Uterus (tissue), 2 donors: ENCODE measurements around the gene PRPF19.

Source experiments
- POLR2A ChIP-seq, 2 donors: fragments of 450-650 bp; IDR thresholded peaks; one replicate each; pipeline ENCODE4 v1.6.1; 2016; ENCODE audit warnings: antibody characterized with exemption in 2 of 2, mild to moderate bottlenecking in 1 of 2, moderate library complexity in 1 of 2
- TF ChIP-seq, protein P1 (sequence below), 4 experiments: fragments of 200-600 bp in 2 of 4; fragments of 450-650 bp in 2 of 4; sonication (generic) in 2 of 4; IDR thresholded peaks; one replicate each; pipeline ENCODE4 v1.5.1; 2016 to 2019; ENCODE audit warnings: antibody characterized with exemption in 4 of 4, mild to moderate bottlenecking in 2 of 4, moderate library complexity in 1 of 4

DNA sequence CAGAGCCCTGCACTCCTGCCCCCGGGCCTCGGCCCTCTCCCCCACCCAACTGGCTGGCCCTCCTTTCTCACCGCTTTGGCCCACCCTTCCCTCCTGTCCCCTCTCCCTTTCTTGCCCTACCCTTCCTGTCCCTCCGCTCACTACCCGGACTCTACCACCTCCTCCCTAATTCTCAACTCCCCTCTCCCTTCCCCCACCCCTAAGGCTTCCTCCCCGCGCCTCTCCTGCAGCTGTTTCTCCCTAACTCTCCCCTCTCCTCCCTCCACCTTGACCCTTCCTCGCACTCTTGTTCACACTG is 45.2 kb upstream of the PRPF19 start:
- TF ChIP-seq, protein P1, sequence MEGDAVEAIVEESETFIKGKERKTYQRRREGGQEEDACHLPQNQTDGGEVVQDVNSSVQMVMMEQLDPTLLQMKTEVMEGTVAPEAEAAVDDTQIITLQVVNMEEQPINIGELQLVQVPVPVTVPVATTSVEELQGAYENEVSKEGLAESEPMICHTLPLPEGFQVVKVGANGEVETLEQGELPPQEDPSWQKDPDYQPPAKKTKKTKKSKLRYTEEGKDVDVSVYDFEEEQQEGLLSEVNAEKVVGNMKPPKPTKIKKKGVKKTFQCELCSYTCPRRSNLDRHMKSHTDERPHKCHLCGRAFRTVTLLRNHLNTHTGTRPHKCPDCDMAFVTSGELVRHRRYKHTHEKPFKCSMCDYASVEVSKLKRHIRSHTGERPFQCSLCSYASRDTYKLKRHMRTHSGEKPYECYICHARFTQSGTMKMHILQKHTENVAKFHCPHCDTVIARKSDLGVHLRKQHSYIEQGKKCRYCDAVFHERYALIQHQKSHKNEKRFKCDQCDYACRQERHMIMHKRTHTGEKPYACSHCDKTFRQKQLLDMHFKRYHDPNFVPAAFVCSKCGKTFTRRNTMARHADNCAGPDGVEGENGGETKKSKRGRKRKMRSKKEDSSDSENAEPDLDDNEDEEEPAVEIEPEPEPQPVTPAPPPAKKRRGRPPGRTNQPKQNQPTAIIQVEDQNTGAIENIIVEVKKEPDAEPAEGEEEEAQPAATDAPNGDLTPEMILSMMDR (IDR thresholded peaks at IDR 0.05) = no peak
- TF ChIP-seq POLR2A (IDR thresholded peaks at IDR 0.05) = no peak
